Kidney capillary endothelial cell (primary cell): ENCODE data around the gene INSYN1.
"Not testable (repeated sequence)": the region's sequence is repeated elsewhere in the genome, so short reads cannot be mapped to it uniquely, and the experiment has no call there.

Experiments
- DNase-seq: peaks from one replicate; pipeline ENCODE4 v3.0.0-alpha.2; 2018; ENCODE audit warnings: low spot score

Gene INSYN1

GRCh38 chr15:73748730-73749129 lies 4.4 kb downstream of the INSYN1 start:
- no peak for DNase-seq

GRCh38 chr15:73747847-73748590 lies 5.1 kb downstream of the INSYN1 start:
- DNase-seq: no peak

GRCh38 chr15:73746883-73747282 lies 6.3 kb downstream of the INSYN1 start:
- DNase-seq: no peak

- no peak for DNase-seq
Observed at GRCh38 chr15:73746261-73746660, 6.9 kb downstream of the INSYN1 start.

- no peak for DNase-seq
Observed at GRCh38 chr15:73745073-73745472, 8.1 kb downstream of the INSYN1 start.

GRCh38 chr15:73744293-73744692 lies 8.9 kb downstream of the INSYN1 start:
- DNase-seq: no peak

GRCh38 chr15:73741321-73741836 lies 11.8 kb downstream of the INSYN1 start:
- no peak for DNase-seq

GRCh38 chr15:73740152-73741048 lies 12.8 kb downstream of the INSYN1 start:
- no peak for DNase-seq

- no peak for DNase-seq
Observed at GRCh38 chr15:73737535-73737934, 15.6 kb downstream of the INSYN1 start.

GRCh38 chr15:73732930-73733329 lies 20.2 kb downstream of the INSYN1 start:
- no peak for DNase-seq

- not testable (repeated sequence) for DNase-seq
Observed at GRCh38 chr15:73732051-73732450, 21.1 kb downstream of the INSYN1 start.

- DNase-seq: no peak
Observed at GRCh38 chr15:73727330-73727976, 25.7 kb downstream of the INSYN1 start.

GRCh38 chr15:73724212-73724611 lies 28.9 kb downstream of the INSYN1 start:
- no peak for DNase-seq

GRCh38 chr15:73723191-73723590 lies 30.0 kb downstream of the INSYN1 start:
- DNase-seq: no peak

- no peak for DNase-seq
Observed at GRCh38 chr15:73722425-73722824, 30.7 kb downstream of the INSYN1 start.

GRCh38 chr15:73718694-73719093 lies 34.5 kb downstream of the INSYN1 start:
- no peak for DNase-seq

- no peak for DNase-seq
Observed at GRCh38 chr15:73717802-73718201, 35.3 kb downstream of the INSYN1 start.

- DNase-seq: no peak
Observed at GRCh38 chr15:73717206-73717605, 35.9 kb downstream of the INSYN1 start.

- DNase-seq: no peak
Observed at GRCh38 chr15:73716417-73716816, 36.7 kb downstream of the INSYN1 start.

GRCh38 chr15:73715417-73715816 lies 37.7 kb downstream of the INSYN1 start:
- DNase-seq: no peak

- DNase-seq: no peak
Observed at GRCh38 chr15:73714695-73715301, 38.4 kb downstream of the INSYN1 start.

- no peak for DNase-seq
Observed at GRCh38 chr15:73712107-73712506, 41.0 kb downstream of the INSYN1 start.
